Endothelial cell of umbilical vein (primary cell): ENCODE measurements around the gene ZBTB21. TPM values are rescaled to one million over a fixed set of nuclear protein-coding genes. Genes with fewer than 3 reads are reported as not detected.

Experiments used
- BruUV-seq: library from RNA; stranded (reverse); fragments of 400-500 nt; replicated peaks from 2 replicates; lab custom pipeline; 2021; lab: Mats Ljungman, UMichigan
- CTCF ChIA-PET: fragments of 300-600, 350-600 bp; sonication (Branson Sonifier 250); formaldehyde crosslinking; loops from one replicate; lab custom pipeline; 2021; ENCODE audit warnings: antibody characterized with exemption, inconsistent platforms; lab: Charles Lee
- POLR2A ChIA-PET: fragments of 300-600, 350-600 bp; sonication (Branson Sonifier 250); formaldehyde crosslinking; loops from one replicate; lab custom pipeline; 2021; ENCODE audit warnings: antibody characterized with exemption, inconsistent platforms; lab: Charles Lee
- DNase-seq: peaks from one replicate; pipeline ENCODE4 v3.0.0-alpha.2; 2011; ENCODE audit warnings: low read depth, low spot score
- FAIRE-seq: peaks from 2 replicates; lab custom pipeline; 2011; peaks lifted over from hg19 to GRCh38; lab: Jason Lieb, UNC
- H2AFZ ChIP-seq: 2 replicates; pipeline ENCODE4 v1.6.0; 2012; ENCODE audit warnings: low read depth, low read length, control low read depth, inconsistent platforms
- H3K27ac ChIP-seq: 2 replicates; pipeline ENCODE4 v1.5.1; 2011; ENCODE audit warnings: low read depth, mild to moderate bottlenecking, control low read depth, low read length, moderate library complexity; ENCODE audit not compliant: insufficient read depth
- H3K27me3 ChIP-seq, 2 experiments: 2 replicates each; pipeline versions ENCODE4 v1.6.0 to v1.6.1; 2011; ENCODE audit warnings: low read length in 2 of 2, mixed read lengths in 1 of 2; ENCODE audit not compliant: control insufficient read depth in 2 of 2, insufficient read depth in 2 of 2
- H3K36me3 ChIP-seq, 2 experiments: 2 replicates in 1 of 2; 3 replicates in 1 of 2; pipeline ENCODE4 v1.5.1; 2011; ENCODE audit warnings: low read length in 2 of 2, mild to moderate bottlenecking in 1 of 2, moderate library complexity in 1 of 2; ENCODE audit not compliant: control insufficient read depth in 2 of 2, insufficient read depth in 2 of 2; ENCODE audit errors: extremely low read depth in 1 of 2
- H3K4me1 ChIP-seq: 3 replicates; pipeline ENCODE4 v1.5.1; 2011; ENCODE audit warnings: mild to moderate bottlenecking, low read length; ENCODE audit not compliant: control insufficient read depth, insufficient read depth; ENCODE audit errors: extremely low read depth
- H3K4me2 ChIP-seq: 2 replicates; pipeline ENCODE4 v1.6.1; 2011; ENCODE audit warnings: low read length, control low read depth, mixed read lengths; ENCODE audit not compliant: insufficient read depth
- H3K4me3 ChIP-seq, 3 experiments: fragments of 200-600 bp in 1 of 3; sonication (generic), shearing (Covaris generic) in 1 of 3; replicated peaks in 1 of 3; 2 replicates each; pipeline ENCODE4 v1.5.1; 2011 to 2016; ENCODE audit warnings: control low read depth in 3 of 3, low read length in 3 of 3, mild to moderate bottlenecking in 2 of 3, inconsistent platforms in 1 of 3, low read depth in 1 of 3, moderate library complexity in 1 of 3; ENCODE audit not compliant: insufficient read depth in 1 of 3
- H3K79me2 ChIP-seq: 2 replicates; pipeline ENCODE4 v1.6.0; 2012; ENCODE audit warnings: low read length, inconsistent platforms; ENCODE audit not compliant: control insufficient read depth, insufficient read depth
- H3K9ac ChIP-seq: replicated peaks from 2 replicates; pipeline ENCODE3; 2011; ENCODE audit warnings: low read length, control low read depth; ENCODE audit not compliant: insufficient read depth; ENCODE audit errors: extremely low read depth
- H3K9me1 ChIP-seq: replicated peaks from 3 replicates; pipeline ENCODE4 v1.6.0; 2011; ENCODE audit warnings: mild to moderate bottlenecking, low read length; ENCODE audit not compliant: control insufficient read depth, insufficient read depth; ENCODE audit errors: extremely low read depth
- H3K9me3 ChIP-seq: replicated peaks from 2 replicates; pipeline ENCODE4 v1.5.1; 2012; ENCODE audit warnings: low read length, inconsistent platforms; ENCODE audit not compliant: control insufficient read depth, insufficient read depth
- H4K20me1 ChIP-seq: replicated peaks from 2 replicates; pipeline ENCODE3; 2011; ENCODE audit warnings: mild to moderate bottlenecking, low read length; ENCODE audit not compliant: control insufficient read depth, insufficient read depth; ENCODE audit errors: extremely low read depth
- MYC ChIP-seq: IDR thresholded peaks from one replicate; pipeline ENCODE4 v1.6.1; 2011; ENCODE audit warnings: mild to moderate bottlenecking, low read depth, low read length
- dilution Hi-C: fragments of 300-500 bp; cut with MboI; formaldehyde crosslinking; loops from one replicate; pipeline ENCODE4 v1.15.0; 2019; ENCODE audit warnings: low sequenced_read_pairs; ENCODE audit not compliant: extremely low pct_ligation_motif_present
- intact Hi-C: fragments of 100-400 bp; cut with micrococcal nuclease; formaldehyde crosslinking; loops from one replicate; pipeline ENCODE4 v1.10.0; 2022
- polyA plus RNA-seq, 4 experiments: library from polyadenylated mRNA; depleted of rRNA in 3 of 4; stranded (reverse) in 3 of 4; unstranded in 1 of 4; fragments of >200 nt; gene quantifications; 2 replicates each; pipeline versions ENCODE4 v1.2.1 to v1.2.3, GENCODE V29; 2011 to 2012; ENCODE audit warnings: missing spikeins in 1 of 4
- total RNA-seq: library from RNA; stranded (reverse); gene quantifications from 2 replicates; pipeline ENCODE4 v1.2.3, GENCODE V29; 2021
- TF ChIP-seq, protein P1 (sequence below): IDR thresholded peaks from 2 replicates; pipeline ENCODE4 v1.6.1; 2011; ENCODE audit not compliant: insufficient read depth, insufficient read length
- TF ChIP-seq, protein P2 (sequence below), 2 donors: IDR thresholded peaks; 1 replicate in 1 of 2; 2 replicates in 1 of 2; pipeline ENCODE4 v1.5.1; 2011; ENCODE audit warnings: low read length in 2 of 2, mild to moderate bottlenecking in 2 of 2, moderate library complexity in 2 of 2, control low read depth in 1 of 2, inconsistent platforms in 1 of 2, low read depth in 1 of 2; ENCODE audit not compliant: insufficient read depth in 1 of 2; ENCODE audit errors: extremely low read depth in 1 of 2

Gene ZBTB21
- total and polyA plus RNA-seq, 2 donors (not counting 3 experiments of a cell fraction or from before 2014, with no cell fraction given) = 2.8 to 12.4 TPM

DNA sequence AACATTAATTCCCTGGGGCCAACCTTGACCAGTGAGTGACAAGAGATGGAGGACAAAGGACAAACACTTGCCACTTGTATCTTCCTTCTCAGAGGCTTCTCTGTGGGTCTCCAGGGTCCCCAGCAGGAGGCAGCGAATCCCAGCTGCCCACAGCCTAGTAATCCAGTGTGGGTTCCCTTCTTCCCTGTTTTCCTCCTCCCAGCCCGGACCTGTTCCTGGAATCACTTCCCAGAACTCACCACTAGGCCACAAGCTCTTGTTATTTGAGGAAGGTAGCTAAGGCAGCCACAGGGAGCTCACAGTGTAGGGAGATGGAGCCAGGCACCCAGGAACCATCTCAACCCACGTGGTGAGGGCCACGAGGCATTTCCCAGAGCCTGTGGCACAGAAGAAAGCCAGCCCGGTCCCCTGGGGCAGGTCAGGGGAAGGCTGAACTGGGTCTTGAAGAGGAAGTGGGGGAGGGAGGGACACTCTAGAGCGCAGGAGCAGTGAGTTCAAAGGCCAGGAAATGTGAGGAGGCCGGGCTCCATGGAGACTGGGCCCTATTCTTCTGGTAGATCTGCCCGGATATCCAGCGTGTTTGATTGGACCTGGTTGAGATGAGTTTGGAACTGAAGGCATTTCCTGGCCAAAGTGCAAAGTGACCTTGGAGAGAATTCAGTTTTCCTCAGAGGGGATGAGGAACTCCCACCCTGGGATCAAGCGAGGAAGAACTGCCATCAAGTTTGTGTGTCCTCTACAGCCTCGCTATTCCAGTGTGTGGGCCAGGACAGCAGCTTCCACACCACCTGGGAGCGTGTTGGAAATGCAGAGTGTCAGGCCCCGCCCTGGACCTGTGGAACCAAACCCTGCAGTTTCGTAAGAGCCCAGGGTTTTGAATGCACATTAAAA is 36.1 kb downstream of the ZBTB21 start:
- ChIA-PET CTCF (interaction anchor here (0.8 to 1.4 kb wide), 2 partner anchors 133 to 139 kb away, joined by 3 to 4 read pairs; no protein-coding TSS in a partner anchor), POLR2A (no interaction called here)
- Histone ChIP-seq H3K9me1 (no peaks in the 10 kb centered on the region), H3K79me2 (no peaks in the 10 kb centered on the region), H3K4me2 (no peak overlapping the region), H3K27ac (no peak overlapping the region), H4K20me1 (no peaks in the 10 kb centered on the region), H3K9ac (no peak overlapping the region), H3K27me3 (no peaks in the 10 kb centered on the region), H3K36me3 (no peaks in the 10 kb centered on the region), H3K4me3 (no peak overlapping the region), H3K4me1 (peaks cover 7% of the 10 kb centered on the region), H2AFZ (peak overlapping the region; percentile 10), H3K9me3 (no peaks in the 10 kb centered on the region)
- dilution Hi-C loops = no loop called here
- FAIRE-seq = peak; percentile 59
- BruUV-seq = no TSS peak
- TF ChIP-seq, protein P1, sequence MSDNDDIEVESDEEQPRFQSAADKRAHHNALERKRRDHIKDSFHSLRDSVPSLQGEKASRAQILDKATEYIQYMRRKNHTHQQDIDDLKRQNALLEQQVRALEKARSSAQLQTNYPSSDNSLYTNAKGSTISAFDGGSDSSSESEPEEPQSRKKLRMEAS = peak; percentile 17
- TF ChIP-seq, protein P2, sequence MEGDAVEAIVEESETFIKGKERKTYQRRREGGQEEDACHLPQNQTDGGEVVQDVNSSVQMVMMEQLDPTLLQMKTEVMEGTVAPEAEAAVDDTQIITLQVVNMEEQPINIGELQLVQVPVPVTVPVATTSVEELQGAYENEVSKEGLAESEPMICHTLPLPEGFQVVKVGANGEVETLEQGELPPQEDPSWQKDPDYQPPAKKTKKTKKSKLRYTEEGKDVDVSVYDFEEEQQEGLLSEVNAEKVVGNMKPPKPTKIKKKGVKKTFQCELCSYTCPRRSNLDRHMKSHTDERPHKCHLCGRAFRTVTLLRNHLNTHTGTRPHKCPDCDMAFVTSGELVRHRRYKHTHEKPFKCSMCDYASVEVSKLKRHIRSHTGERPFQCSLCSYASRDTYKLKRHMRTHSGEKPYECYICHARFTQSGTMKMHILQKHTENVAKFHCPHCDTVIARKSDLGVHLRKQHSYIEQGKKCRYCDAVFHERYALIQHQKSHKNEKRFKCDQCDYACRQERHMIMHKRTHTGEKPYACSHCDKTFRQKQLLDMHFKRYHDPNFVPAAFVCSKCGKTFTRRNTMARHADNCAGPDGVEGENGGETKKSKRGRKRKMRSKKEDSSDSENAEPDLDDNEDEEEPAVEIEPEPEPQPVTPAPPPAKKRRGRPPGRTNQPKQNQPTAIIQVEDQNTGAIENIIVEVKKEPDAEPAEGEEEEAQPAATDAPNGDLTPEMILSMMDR (IDR thresholded peaks at IDR 0.05; ENCODE audit: extremely low read depth in 1 of 2, insufficient read depth in 1 of 2, low read depth in 1 of 2, low read length in 2 of 2) = peak; percentile 33 to 38
- no peak for TF ChIP-seq MYC
- peak; percentile 14 for DNase-seq
- intact Hi-C loops = no loop called here
